GM19328 (cell line): ENCODE measurements around the gene PJVK.
"Not testable (repeated sequence)": the region's sequence is repeated elsewhere in the genome, so short reads cannot be mapped to it uniquely, and the experiment has no call there.

Experiments used
- ATAC-seq: cut with Tn5 transposase; IDR thresholded peaks from one replicate; pipeline ENCODE4 v1.9.1; 2021; ENCODE audit warnings: mild to moderate bottlenecking, moderate library complexity; ENCODE audit not compliant: unreplicated experiment

Gene PJVK

DNA sequence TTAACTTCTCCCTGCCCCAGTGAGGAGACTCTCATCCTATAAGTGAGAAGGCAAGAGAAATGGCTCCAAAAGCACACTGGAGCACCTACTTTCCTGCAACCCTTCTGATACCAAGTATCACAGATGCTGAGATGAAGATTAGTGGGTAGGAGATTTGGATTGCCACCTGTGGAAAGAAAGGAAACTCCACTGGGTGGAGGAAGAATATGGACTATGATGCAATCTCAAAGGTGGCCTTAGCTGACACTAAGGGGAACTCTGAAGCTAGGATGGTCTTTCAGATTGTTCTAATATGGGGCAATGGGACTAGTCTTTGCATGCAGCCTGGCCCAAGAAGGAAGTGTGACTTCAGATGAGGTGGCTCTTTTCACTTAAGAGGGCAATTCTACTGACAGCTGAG lies 21.8 kb upstream of the PJVK start:
- no peak for ATAC-seq

DNA sequence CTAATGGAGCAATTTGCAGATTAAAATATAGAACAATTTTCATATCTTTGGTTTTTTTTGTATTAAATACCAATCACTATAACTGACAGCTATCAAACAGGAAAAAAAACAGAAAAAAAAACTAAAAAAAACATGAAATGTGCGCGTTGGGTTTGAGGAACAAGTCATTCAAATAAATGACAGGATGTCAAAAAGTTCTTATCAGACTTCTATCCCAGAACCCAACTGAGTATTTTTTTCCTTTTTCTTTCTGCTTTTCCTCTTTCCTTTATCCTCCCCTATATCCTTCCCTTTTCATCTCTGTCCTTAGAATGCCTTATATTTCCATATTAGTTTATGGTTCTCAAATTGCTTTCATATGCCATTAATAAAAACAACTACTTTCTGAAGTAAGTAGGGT lies 14.5 kb upstream of the PJVK start:
- no peak for ATAC-seq

DNA sequence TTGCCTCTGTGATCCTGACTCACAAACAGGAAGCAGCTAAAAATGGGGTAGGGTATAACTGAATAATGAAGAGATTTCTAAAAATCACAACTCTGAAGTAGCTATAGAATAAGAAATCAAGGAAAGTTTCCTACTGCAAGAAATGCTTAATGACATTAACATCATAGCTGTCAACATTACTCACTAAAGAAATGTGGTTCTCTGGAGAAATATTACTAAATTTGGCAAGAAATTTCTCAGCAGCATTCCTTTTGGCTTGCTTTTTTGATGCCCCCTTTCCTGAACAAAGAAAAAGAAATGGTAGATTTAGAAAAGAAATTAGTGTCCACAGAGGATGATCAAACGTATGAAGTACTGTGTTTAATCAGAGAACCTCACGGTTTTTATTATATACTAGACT lies 9.8 kb upstream of the PJVK start:
- no peak for ATAC-seq

DNA sequence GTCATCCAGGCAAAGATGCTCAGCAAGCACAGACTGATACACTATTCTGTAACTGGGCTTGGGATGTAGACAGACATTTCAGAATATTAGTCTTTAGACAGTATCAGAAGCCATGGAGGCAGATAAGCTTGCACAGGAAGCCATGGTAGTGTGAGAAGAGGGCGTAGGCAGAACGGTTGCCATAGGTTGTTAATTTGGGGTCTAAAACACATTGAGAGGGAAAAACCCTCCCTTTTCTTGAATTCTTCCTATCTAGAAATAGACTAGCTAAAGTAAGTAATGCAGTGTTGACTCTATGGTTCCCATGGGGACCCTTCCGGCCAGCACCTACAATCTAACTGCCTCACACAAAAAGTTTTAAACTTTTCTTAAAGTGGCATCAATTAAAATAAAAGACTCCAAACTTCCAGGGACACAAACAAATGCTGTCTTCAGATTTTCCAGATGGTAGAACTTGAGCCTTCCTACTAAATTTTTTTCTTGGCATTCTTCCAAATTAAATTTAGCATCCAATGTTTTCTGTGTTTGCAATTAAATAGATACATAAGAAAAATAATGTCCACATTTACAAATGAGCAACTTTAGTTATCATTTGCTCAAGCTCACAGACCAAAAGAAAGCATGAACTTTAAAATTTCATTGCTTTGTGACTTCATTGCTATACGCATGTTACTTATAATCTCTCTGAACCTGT lies 2.1 kb upstream of the PJVK start:
- ATAC-seq, result no peak

DNA sequence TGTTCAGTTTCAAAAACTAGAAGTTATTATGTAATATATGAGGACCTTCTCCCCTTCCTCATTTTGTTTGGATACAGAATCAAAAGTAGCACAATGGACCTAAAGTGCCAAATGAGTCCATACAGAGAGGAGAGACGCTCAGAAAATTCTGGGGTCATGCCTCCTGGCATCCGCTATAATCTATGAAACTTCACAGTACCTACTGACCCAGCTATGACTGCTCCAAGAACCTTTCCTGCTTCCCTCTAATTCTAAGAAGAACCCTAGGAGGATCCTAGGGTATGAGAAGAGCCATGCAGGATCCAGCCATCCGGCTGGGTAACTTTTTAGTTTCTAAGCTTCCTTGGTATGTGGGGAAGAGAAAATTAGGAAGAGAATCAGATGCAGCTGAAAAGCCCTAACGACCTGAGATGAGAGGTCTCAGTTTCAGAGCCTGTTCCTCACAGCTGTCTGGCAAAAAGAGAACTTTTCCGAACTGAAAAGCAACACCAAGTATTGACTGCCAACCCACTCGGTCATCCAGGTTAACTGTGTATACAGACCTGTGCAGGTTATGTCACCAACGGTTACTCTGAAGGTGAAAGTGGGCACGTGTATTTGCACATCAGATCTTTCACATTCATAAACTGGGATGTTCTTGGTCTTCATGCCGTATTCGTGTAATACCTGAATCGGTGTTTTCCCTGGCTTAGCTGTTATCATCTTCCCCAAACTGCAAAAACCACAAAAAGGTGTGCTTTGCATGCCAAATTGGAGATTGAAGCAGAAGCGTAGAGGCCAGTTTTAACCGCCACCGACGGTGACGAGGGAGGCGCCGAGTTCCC lies 1.3 kb upstream of the PJVK start:
- peak; percentile 3 for ATAC-seq

DNA sequence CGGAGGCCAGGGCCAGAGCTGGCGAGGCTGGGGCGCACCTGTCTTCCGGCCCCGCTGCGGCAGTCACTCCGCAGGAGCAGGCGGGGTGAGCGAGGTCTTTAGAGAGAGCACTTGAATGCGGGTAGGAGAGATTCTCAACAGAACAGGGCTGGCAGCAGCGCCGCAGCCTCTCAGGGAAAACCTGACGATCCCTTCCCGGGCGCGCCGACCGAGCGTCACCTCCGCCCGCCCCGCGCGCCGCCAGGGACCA lies 729 bp upstream of the PJVK start:
- ATAC-seq, result peak; percentile 35

DNA sequence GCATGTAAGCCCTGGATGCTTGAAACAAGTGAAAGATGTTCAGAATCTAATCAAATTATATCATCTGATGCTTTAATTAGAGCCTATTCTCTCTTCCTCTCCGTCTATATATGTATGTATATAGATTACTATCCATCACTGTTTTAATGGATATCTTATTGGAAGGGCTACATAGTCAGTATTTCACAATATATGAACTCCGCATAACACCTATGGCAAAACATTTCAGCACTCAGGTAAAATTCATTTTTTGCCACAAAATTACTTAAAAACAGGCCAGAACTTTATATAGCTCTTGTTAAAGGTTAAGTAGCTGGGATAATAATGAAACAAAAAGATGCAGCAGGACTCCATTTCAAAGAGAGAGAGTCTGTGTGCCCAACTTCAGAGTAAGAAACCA lies 1.2 kb downstream of the PJVK start:
- no peak for ATAC-seq

DNA sequence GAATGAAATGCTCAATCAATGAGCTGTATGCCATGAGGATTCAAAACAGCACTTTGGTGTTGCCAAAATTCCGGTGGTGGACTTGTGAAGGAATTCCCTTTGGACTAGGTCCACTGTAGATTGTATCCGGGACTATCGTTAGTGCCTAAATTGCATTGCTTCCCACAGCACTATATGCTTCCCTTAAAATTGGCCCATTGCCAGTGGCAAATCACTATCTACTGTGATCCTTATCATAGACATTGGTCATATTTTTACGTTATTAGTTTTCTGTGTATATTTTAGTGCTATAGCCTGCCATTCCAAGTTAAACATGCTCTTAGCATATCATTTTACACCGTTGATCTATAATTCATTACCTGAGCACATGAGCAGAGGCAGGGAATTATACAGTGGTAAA lies 1.7 kb downstream of the PJVK start:
- ATAC-seq, result no peak

DNA sequence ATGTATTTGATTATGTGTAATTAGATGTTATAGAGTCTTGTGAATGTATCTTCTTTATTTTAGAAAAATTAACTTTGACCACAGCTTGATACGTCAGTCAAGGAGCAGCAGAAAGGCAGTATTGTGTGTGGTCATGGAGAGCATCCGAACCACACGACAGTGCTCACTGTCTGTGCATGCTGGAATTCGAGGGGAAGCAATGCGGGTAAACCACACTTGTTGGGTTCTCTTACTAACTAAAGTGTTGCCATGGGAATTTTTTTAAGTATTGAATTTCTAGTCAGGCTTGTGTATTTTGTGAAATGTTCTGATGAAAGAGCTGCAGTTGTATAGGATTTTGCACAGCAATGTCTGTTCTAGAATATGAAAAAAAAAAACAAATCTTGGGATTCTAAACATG lies 4.8 kb downstream of the PJVK start:
- ATAC-seq, result no peak

DNA sequence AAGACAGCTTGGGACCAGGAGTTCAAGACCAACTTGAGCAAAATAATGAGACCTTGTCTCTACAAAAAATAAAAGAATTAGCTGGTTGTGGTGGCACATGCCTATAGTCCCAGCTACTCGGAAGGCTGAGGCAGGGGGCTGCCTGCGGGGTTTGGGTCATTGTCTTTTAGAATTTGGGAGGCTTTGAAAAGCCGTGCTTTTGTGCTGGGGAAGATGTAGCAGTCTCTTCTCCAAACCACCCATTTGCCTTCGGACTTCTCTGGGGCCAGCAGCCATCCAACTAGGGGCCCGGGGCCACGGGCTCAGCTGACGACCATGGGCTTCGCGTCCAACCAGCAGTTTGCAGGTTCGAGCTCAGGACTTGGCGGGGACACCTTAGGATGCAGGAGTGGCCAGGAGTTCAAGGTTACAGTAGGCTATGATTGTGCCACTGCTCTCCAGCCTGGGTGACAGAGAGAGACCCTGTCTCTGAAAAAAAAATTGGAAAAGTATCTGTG lies 6.3 kb downstream of the PJVK start:
- ATAC-seq, result no peak

DNA sequence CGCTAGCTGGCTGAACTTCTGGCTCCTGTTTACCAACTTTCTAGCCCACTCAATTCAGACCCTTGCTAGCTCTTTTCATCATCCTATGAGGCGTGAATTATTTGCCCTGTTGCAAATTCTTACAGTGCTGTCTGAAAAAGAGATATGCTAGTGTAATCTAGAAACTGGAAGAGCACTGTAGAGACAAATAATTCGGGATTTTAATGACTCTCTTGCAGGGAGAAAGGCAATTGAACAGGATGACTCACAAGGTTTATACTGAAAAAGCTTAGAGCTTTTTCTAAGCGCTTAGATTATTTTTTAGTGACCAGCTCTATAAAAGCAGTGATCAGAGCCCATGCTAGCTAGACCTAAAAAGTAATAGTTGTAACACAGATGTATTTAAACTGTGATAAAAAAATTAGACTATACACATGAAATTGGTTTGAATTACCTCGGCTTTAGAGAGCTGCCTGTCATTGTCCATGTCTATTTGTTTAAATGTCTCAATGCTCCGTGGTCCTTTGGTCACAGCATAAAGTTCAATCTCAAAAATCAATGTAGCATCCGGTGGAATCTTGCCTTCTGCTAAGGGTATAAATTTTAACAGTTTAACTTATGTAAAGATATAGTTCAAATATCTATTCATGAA lies 18.2 kb downstream of the PJVK start:
- ATAC-seq, result no peak

DNA sequence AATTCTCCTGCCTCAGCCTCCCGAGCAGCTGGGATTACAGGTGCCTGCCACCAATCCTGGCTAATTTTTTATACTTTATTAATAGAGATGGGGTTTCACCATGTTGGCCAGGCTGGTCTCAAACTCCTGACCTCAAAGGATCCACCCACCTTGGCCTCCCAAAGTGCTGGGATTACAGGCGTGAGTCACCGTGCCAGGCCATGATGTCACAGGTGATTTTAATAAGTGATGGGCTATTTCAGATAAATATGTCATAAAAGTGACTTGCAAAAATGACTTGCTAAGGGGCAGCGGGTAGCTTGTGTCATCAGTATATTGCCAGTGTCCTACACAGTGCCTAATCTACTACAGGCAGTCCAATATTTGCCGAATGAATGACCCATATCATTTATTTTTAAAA lies 20.1 kb downstream of the PJVK start:
- not testable (repeated sequence) for ATAC-seq

DNA sequence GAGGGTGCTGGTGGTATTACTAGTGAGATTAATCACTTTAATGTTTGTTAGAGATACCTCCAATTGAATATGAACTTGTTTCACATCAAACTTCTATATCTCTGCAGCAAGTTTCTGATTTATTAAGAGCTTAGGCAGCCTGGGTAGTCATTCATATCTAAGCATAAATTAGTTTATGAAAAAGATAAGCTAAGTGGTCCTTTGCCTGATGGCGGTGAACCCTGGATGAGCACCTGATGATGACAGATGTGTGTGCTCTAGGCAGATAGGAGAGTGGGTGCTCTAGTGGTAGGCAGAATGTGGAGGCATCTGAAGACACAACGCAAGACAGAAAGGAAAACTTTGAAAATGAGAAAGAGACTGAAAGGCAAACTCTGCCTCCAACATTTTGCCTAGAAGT lies 22.2 kb downstream of the PJVK start:
- ATAC-seq, result no peak

DNA sequence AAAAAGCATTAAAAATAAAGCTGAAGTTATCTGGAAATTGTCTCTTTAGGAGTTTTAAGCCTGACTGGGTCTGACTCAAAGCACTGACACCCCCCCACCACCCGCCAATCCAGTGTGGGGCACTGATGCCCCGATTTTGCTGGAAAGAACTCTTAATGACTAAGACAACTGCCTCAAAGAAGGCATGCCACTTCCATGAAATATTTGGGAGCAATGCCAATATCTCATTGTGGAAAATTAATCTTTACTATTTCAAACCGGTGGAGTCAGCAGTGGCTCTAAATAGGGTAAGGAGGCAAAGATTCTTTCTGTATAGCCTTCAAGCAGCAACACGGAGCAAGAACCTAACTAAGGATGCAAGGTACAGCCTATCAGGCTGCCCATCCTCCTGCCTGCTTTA lies 22.8 kb downstream of the PJVK start:
- no peak for ATAC-seq

DNA sequence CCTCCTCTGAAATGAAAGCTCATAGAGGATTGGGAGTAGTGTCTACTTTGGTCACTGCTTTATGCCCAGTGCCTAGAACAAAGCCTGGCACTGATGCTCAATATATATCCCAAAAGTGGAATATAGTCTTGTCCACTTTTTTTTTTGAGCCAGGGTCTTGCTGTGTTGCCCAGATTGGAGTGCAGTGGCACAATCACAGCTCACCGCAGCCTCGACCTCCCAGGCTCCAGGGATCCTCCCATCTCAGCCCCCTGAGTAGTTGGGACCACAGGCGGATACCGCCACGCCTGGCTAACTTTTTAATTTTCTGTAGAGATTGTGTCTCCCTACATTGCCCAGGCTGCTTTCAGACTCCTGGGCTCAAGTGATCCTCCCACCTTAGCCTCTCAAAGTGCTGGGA lies 23.4 kb downstream of the PJVK start:
- ATAC-seq, result no peak

DNA sequence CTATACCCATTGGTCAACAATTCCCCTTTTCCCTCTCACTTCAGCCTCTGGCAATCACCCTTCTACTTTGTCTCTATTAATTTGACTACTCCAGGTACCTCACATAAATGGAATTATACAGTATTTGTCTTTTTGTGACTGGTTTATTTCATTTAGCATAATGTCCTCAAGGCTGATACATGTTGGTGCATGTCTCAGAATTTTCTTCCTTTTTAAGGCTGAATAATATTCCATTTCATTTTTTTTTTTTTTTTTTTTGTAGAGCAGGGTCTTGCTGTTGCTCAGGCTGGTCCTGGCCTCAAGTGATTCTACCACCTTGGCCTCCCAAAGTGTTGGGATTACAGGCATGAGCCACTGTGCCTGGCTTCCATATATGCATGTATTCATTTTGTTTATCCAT lies 25.3 kb downstream of the PJVK start:
- no peak for ATAC-seq

DNA sequence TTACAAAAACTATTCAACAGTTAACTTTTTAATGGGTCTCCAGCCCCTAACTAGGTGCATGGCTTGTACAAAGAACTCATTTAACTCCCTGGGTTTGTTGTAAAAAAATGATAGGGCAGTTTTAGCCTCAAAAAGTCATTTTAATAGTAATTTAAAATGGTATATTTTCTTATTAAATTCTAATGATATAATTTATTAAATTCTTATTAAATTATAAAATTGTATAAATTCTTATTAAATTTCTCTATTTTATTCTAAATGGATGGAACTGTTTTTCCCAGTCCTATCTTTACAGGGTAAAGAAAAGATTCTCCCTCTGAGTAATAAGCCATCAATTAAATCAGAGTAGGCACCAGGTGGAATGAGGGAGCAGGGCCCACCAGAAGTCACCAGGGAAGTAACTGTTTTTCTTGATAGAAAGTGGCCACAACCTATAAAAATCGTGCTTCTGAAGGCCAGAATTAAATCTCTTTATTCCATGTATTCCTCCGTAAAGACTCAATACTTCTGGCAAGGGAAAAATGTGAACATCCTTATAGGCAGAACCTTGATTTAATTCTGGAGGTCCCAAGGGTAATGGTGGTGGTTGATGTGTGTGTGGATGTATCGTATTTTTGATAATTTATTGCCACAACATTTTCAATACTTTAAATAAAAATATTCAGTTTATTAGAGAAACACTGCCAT lies 26.4 kb downstream of the PJVK start:
- ATAC-seq, result no peak

DNA sequence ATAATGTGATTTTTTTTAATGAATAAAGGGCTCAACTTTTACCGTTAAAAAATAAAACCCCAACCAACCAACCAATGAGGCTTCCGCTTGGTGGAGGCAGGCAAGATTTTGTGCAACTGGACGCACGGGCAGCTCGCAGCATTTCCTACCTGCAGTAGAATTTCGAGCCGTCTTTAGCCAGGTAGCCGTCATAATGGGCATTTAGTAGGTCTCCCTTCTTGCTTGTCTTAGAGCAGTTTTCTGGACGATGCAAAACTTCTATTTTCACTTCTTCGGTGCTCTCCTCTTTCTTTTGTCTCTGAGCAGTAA lies 26.9 kb downstream of the PJVK start:
- no peak for ATAC-seq

DNA sequence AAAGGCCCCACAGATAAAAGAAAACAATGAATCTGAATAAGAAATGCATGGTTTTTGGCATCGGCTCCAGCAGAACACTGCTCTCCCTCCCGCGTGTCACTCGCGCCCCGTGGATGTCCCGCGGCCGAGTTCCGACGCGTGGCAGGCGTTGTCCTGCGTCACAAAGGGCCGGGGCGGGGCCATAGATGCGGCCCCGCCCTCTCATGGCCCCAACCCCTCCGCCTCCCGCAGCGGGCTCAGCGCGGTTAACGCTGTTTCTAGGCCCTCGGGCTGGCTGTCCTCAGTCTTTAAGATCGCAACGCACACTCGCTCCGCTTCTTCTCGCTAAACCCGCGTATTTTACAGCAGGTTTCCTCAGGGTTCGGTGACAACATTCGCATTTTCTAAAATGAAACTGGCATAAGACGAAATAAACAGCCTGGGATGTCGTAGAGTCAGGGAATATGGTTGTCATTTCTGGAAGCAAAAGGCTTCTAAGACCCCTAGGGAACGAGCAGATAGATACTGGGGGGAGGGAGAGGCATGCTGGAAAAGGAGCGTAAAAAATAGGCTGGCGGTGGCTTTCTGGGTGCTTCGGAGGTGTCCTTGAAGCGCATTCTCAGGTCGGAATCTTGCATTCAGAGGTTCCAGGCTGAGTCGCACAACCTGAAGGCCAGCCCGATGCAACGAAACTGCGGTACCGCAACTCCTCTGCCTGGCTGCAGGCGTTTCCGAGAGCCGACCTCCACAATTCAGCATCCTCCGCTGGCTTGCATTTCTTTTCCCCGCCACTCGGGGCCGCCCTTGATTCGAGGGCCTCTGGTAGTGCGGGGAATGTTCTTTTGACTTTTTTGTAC lies 27.5 kb downstream of the PJVK start, which contains the start of gene FKBP7:
FKBP7 (minus strand) TSS at position 162 of the 836 bp plus-strand sequence; CDS start at position 61, 101 bp downstream.
- ATAC-seq, result peak; percentile 45

DNA sequence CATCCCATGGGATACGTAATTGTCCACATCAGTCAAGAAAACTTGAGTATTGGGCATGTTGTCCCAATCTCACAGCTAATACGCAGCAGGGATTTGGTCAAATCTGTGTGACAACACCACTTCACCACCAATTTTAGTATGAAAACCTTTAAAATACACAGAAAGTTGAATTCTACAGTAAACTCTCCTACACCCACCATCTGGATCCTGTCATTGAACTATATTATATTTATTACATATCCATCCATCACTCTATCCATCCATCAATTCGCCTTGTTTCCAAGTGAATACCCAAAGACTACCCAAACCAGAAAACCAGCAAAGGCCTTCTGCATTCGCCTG lies 28.1 kb downstream of the PJVK start:
- no peak for ATAC-seq

DNA sequence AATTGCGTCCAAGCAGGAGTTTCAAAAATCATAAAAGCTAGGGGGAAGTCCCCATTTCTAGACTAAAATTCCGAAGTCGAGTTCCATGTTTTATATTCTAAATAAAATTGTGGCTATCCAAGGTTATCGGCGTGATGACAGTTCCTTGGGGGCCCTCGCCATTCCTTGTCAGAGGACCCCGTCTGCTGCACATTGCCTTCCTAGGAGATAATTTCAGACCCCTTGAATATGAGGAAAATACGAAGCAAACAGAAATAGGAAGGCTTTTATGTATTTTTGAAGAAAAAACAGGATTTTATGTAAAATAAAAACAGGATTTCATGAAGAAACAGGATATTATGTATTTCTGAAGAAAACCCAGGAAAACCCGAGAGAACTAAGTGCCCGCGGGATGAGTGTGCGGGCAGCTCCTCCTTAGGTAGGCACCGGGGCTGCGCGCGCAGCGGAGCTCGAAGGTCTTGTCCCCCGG lies 28.6 kb downstream of the PJVK start:
- ATAC-seq, result no peak
